Tibial artery (tissue), 4 donors: ENCODE measurements around the gene CDH26.
A peak's percentile ranks its signal among the peaks of the same experiment; 100 is the strongest.

Source experiments
- DNase-seq, 2 donors: peaks; one replicate each; pipeline ENCODE4 v3.0.0-alpha.2; 2019
- H3K27ac ChIP-seq, 2 donors: fragments of 200-600 bp; sonication (generic) in 1 of 2; 1 replicate in 1 of 2; 2 replicates in 1 of 2; pipeline ENCODE4 v1.5.1; 2018 to 2019; ENCODE audit warnings: mild to moderate bottlenecking in 1 of 2
- H3K27me3 ChIP-seq, 2 donors: fragments of 200-600 bp; sonication (generic) in 1 of 2; one replicate each; pipeline versions ENCODE4 v1.5.1 to v1.6.0; 2016 to 2019
- H3K36me3 ChIP-seq, 3 donors: fragments of 200-600 bp; sonication (generic) in 2 of 3; one replicate each; pipeline ENCODE4 v1.5.1; 2016 to 2019; ENCODE audit warnings: mild to moderate bottlenecking in 2 of 3
- H3K4me1 ChIP-seq, 4 donors: fragments of 200-600 bp; sonication (generic) in 2 of 4; 1 replicate in 3 of 4; 2 replicates in 1 of 4; pipeline ENCODE4 v1.5.1; 2016 to 2019
- H3K4me3 ChIP-seq, 2 donors: fragments of 200-600 bp; sonication (generic) in 1 of 2; 1 replicate in 1 of 2; 2 replicates in 1 of 2; pipeline ENCODE4 v1.5.1; 2018 to 2019; ENCODE audit warnings: mild to moderate bottlenecking in 2 of 2
- H3K9me3 ChIP-seq, 3 donors: fragments of 200-600 bp; sonication (generic) in 1 of 3; one replicate each; pipeline ENCODE4 v1.5.1; 2016 to 2019
- CTCF ChIP-seq, 2 experiments: fragments of 200-600 bp in 1 of 2; fragments of 450-650 bp in 1 of 2; IDR thresholded peaks; one replicate each; pipeline ENCODE4 v1.5.1; 2017 to 2019; ENCODE audit warnings: antibody characterized with exemption in 2 of 2, mild to moderate bottlenecking in 1 of 2, moderate library complexity in 1 of 2
- intact Hi-C: fragments of 100-400 bp; cut with DNase I; formaldehyde crosslinking; loops from one replicate; pipeline ENCODE4 v1.15.0; 2023; ENCODE audit warnings: low total_unique reads

Gene CDH26

DNA sequence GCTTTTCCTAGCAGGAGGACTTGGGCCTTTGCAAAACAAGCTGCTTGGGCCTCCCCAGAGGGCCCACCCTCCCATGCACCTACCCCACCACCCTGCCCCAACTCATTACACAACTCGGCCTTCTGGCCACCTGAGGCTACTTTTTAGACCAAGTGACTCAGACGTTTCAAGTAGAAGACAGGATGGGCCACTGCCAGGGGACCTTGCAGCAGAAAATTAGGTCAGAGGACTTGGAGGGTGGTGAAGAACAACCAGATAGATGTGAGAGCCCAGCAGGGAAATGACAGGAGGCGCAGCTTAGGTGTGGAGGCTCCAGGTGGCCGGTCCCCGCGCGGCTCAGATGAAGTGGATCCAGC lies 19.5 kb upstream of the CDH26 start:
- Histone ChIP-seq H3K27me3 (no peaks in the 10 kb centered on the region), H3K36me3 (peaks cover 2 to 15% (median 8%) of the 10 kb centered on the region in 3 donors), H3K4me3 (peak overlapping the region; percentile 63 to 71), H3K9me3 (no peaks in the 10 kb centered on the region), H3K4me1 (peaks cover 3 to 41% (median 31%) of the 10 kb centered on the region in 4 donors), H3K27ac (peak overlapping the region in 1 of 2 donors; percentile 91)
- TF ChIP-seq CTCF (IDR thresholded peaks at IDR 0.05), result no peak
- DNase-seq, result peak in 1 of 2 donors; percentile 33
- intact Hi-C loops, result no loop called here

DNA sequence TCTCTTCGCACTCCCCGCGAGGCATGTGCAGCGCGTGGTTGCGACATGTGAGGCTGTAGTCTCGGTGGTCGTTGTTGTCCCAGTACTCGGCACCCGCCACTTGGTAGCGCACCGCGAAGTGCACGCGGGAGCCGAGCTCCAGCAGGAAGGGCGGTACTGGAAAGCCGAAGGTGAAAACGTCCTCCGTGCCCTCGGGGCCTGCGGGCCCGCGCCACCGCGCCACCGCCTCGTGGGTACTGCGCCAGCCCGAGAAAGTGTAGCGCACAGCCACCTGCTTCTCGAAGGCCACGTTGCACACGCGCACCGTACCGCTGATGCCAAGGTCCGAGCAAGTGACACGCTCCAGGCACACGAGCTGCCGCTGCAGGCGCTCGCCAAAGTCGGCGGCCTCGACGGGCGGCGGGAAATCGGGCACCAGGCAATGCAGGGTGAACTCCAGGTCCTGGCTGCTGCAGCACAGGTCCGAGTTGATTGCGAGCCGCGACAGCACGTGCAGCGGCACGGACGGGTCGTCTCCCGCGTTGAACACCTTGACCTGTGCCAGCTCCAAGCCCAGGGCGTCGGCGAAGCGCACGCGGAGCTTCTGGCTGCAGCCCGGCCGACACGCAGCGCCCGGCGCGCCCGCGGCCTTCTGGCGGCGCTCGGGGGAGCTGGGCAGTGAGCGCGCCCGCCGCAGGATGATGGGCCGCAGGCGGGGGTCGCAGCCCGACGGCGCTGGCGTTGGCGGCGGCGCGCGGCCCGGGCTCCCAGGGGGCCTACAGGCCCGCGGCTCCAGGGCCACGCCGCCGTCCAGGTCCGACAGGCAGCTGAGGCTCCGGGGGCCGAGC lies 19.0 kb upstream of the CDH26 start:
- Histone ChIP-seq H3K36me3 (peaks cover 8 to 19% (median 14%) of the 10 kb centered on the region in 3 donors), H3K27me3 (no peaks in the 10 kb centered on the region), H3K9me3 (no peaks in the 10 kb centered on the region), H3K4me1 (peaks cover 3 to 41% (median 31%) of the 10 kb centered on the region in 4 donors), H3K27ac (peak overlapping the region; percentile 88 to 91), H3K4me3 (peak overlapping the region; percentile 63 to 71)
- no peak for TF ChIP-seq CTCF (IDR thresholded peaks at IDR 0.05)
- DNase-seq, result peak in 1 of 2 donors; percentile 68
- intact Hi-C loops, result no loop called here

DNA sequence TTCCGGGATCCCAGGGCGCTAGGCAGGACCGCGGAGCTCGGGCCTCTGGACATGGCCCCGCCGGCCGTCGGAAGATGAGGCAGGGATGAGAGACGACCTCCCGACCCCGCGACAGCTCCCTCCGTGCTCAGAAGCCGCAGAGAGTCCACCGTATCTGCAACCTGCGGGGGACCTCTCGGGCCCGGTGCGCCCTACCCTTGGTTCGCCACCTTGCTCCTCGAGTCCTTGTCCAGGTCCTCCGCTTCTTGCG lies 18.4 kb upstream of the CDH26 start:
- Histone ChIP-seq H3K36me3 (peaks cover 13 to 25% (median 19%) of the 10 kb centered on the region in 3 donors), H3K27me3 (no peaks in the 10 kb centered on the region), H3K9me3 (no peaks in the 10 kb centered on the region), H3K4me1 (peaks cover 3 to 41% (median 31%) of the 10 kb centered on the region in 4 donors), H3K4me3 (peak overlapping the region; percentile 63 to 71), H3K27ac (peak overlapping the region; percentile 88 to 91)
- intact Hi-C loops, result no loop called here
- no peak for TF ChIP-seq CTCF (IDR thresholded peaks at IDR 0.05)
- peak in 1 of 2 donors; percentile 35 for DNase-seq

GRCh38 chr20:59940129-59940955 lies 17.9 kb upstream of the CDH26 start, which contains the start of the genes FAM217B and PPP1R3D:
Gene FAM217B (plus strand): TSS chr20:59940389. CDS start chr20:59943944, 3,555 bp downstream.
Gene PPP1R3D (minus strand): TSS chr20:59940305. CDS start chr20:59939931, 374 bp downstream.
- Histone ChIP-seq H3K4me3 (peak within 1 kb of the TSS; percentile 63 to 71), H3K27me3 (no peaks in the 10 kb centered on the region), H3K9me3 (no peaks in the 10 kb centered on the region), H3K4me1 (peaks cover 3 to 43% (median 31%) of the 10 kb centered on the region in 4 donors), H3K27ac (peak within 1 kb of the TSS; percentile 88 to 91), H3K36me3 (peaks cover 13 to 30% (median 24%) of the 10 kb centered on the region in 3 donors)
- TF ChIP-seq CTCF (IDR thresholded peaks at IDR 0.05), result no peak
- peak; percentile 99 for DNase-seq
- intact Hi-C loops, result no loop called here

DNA sequence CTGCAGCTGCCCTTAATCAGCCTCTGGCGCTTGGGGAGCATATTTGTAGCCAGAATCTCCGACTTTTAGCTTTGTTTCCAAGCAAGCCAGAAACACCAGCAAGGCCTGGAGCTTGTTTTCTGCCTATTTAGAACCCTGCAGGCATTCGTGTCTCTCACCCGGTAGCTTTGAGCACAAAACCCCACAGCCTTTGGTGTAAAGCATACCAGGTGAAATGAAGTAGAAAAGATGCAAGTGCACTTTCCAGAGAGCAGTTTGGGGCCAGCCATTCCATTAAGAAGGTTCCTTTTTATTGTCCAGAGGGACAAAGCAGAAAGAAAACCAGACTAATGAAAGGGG lies 17.3 kb upstream of the CDH26 start:
- intact Hi-C loops, result no loop called here
- H3K4me3 ChIP-seq, result peak overlapping the region; percentile 63 to 71
- no peaks in the 10 kb centered on the region for H3K27me3 ChIP-seq
- peak overlapping the region; percentile 88 to 91 for H3K27ac ChIP-seq
- peaks cover 13 to 33% (median 24%) of the 10 kb centered on the region in 3 donors for H3K36me3 ChIP-seq
- no peak for TF ChIP-seq CTCF (IDR thresholded peaks at IDR 0.05)
- no peak for DNase-seq
- H3K4me1 ChIP-seq, result peaks cover 3 to 48% (median 31%) of the 10 kb centered on the region in 4 donors
- no peaks in the 10 kb centered on the region for H3K9me3 ChIP-seq
